Measurements from ENCODE around the gene SH3BP5. TPM values are rescaled to one million over a fixed set of nuclear protein-coding genes. Genes with fewer than 3 reads are reported as not detected.
A peak's percentile ranks its signal among the peaks of the same experiment; 100 is the strongest.
"Not testable (repeated sequence)": the region's sequence is repeated elsewhere in the genome, so short reads cannot be mapped to it uniquely, and the experiment has no call there.

SH3BP5 gene
- total and polyA plus RNA-seq, 3 donors from 2014 or later, result 86.7 to 126 (median 102) TPM

DNA sequence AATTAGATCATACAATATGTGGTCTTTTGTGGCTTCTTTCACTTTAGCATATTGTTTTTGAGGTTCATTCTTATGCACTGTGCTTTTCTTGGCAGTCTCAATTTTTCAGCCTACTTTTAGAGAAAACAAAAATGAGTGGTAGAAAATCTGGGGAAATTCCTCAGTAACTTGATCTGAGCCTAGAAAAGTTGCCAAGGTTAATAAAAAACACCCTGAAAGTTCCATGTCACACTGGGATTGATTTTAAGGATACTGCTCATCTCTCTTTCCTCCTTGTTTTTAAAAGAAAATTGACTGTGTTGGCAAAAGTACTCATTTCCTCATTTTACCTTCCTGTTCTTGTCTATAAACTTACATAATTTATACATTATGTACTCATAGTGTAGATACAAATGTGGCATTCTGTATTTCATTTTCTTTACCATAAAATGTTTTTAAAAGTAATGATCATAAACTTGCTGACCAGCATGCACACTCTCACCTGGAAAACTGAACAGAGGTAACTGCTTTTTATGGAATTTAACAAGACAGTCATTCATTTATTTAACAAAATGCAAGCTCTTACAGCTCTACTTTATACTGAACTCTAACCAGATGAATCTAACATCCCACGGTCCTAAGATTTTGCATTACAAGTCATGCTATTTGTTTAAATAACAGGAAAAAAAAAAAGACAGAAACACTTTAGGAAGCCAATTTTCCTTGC, 28.6 kb upstream of the SH3BP5 start:
- no peaks in the 10 kb centered on the region for H3K27me3 ChIP-seq
- DNase-seq, result no peak
- no peak overlapping the region for H3K4me3 ChIP-seq
- no peaks in the 10 kb centered on the region for H3K9me3 ChIP-seq
- intact Hi-C loops (cut with DNase I; ENCODE audit: low total_unique reads), result no loop called here
- peaks cover 28% of the 10 kb centered on the region for H3K4me1 ChIP-seq
- H3K27ac ChIP-seq, result peak overlapping the region in 1 of 2 donors; percentile 63
- no peaks in the 10 kb centered on the region for H3K36me3 ChIP-seq (ENCODE audit: low read depth, missing control alignments)
- 44 to 48% methylated on average over 1 of the region's 1 CpG for WGBS, 2 donors
- no peak for TF ChIP-seq CTCF (IDR thresholded peaks at IDR 0.05)
- no peak for TF ChIP-seq POLR2A (IDR thresholded peaks at IDR 0.05)

DNA sequence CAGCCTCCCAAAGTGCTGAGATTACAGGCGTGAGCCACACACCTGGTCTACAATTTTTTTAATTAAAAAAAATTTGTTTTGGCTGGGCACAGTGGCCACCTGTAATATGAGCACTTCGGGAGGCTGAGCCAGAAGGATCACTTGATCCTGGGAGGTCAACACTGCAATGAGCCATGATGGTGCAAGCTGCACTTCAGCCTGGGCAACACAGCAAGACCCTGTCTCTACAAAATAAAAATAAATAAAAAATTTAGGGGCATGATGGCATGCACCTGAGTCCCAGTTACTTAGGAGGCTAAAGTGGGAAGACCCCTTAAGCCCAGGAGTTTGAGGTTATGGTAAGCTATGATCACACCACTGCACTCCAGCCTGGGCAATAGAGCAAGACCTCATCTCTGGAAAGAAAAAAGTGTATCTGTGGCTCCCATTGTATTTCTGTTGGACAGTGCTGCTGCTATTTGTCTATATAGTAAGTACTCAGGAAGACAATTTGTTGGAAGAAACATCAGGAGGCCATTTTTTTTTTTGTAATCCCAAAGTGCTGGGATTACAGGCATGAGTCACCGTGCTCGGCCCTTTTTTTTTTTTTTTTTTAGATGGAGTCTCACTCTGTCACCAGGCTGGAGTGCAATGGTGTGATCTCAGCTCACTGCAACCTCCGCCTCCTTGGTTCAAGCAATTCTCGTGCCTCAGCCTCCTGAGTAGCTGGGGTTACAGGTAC, 27.5 kb upstream of the SH3BP5 start:
- no peaks in the 10 kb centered on the region for H3K27me3 ChIP-seq
- 86 to 93% methylated on average over 6 of the region's 6 CpGs for WGBS, 2 donors
- DNase-seq, result no peak

GRCh38 chr3:15356651-15357061, 24.3 kb upstream of the SH3BP5 start:
- WGBS, 2 donors, result 62 to 73% methylated on average over 5 of the region's 5 CpGs
- H3K27me3 ChIP-seq; intact Hi-C loops (cut with DNase I; ENCODE audit: low total_unique reads); H3K27ac ChIP-seq; H3K36me3 ChIP-seq (ENCODE audit: low read depth, missing control alignments); H3K9me3 ChIP-seq; H3K4me3 ChIP-seq; DNase-seq: not testable (repeated sequence)
- H3K4me1 ChIP-seq, result peaks cover 20% of the 10 kb centered on the region

More for the DNA sequence above, 27.5 kb upstream of the SH3BP5 start:
- Histone ChIP-seq H3K4me1 (peaks cover 31% of the 10 kb centered on the region), H3K9me3 (no peaks in the 10 kb centered on the region), H3K27ac (no peak overlapping the region), H3K4me3 (no peak overlapping the region), H3K36me3 (ENCODE audit: low read depth, missing control alignments) (no peaks in the 10 kb centered on the region)
- TF ChIP-seq CTCF (IDR thresholded peaks at IDR 0.05) (no peak), POLR2A (IDR thresholded peaks at IDR 0.05) (no peak)
- intact Hi-C loops (cut with DNase I; ENCODE audit: low total_unique reads), result no loop called here

DNA sequence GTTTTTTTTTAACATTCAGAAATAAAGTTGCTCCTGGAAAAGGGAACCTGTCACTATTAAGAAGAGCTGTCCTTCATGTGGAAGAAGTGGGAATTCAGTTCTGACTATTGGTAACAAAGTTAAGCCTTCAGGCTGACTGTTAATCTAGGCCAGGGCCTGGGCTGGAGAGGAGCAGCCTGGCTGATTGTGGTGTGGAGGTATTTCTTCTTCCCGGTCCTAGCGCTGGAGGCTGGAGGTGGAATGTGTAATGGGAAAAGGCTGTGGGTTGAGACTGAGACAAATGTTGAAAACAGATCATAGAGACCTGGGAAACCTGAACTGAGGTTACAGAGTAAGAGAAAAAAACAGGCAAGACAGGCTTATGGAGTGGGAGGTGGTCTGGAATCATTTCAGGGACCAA, 23.8 kb upstream of the SH3BP5 start:
- Histone ChIP-seq H3K27me3 (no peaks in the 10 kb centered on the region), H3K27ac (no peak overlapping the region), H3K4me3 (no peak overlapping the region), H3K36me3 (ENCODE audit: low read depth, missing control alignments) (no peaks in the 10 kb centered on the region), H3K4me1 (peaks cover 16% of the 10 kb centered on the region), H3K9me3 (no peaks in the 10 kb centered on the region)
- TF ChIP-seq POLR2A (IDR thresholded peaks at IDR 0.05) (no peak), CTCF (IDR thresholded peaks at IDR 0.05) (no peak)
- DNase-seq, result no peak
- intact Hi-C loops (cut with DNase I; ENCODE audit: low total_unique reads), result no loop called here
- WGBS, 2 donors, result 57 to 61% methylated on average over 2 of the region's 2 CpGs

DNA sequence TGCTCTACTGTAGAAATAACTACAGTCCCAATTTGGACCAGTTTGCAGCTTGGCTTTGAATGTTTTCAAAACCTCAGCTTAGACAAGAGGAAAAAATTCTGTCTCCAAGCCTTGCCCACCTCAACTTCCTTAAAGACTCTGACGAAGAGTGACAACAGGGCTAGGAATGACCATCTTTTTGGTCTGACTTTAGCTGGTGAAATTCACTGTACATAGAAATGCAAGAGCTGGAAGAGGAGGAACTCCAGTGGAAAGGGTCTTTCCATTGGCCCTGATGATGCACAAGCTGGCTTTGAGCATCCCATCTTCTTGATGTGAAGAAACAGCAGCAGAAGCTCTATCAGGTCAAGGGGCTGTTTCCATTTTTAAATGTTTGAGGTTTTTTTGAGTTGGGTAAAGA, 22.7 kb upstream of the SH3BP5 start:
- Histone ChIP-seq H3K4me3 (no peak overlapping the region), H3K36me3 (ENCODE audit: low read depth, missing control alignments) (no peaks in the 10 kb centered on the region), H3K27me3 (no peaks in the 10 kb centered on the region), H3K4me1 (peaks cover 9% of the 10 kb centered on the region), H3K9me3 (no peaks in the 10 kb centered on the region), H3K27ac (no peak overlapping the region)
- 76 to 92% methylated on average over 1 of the region's 1 CpG for WGBS, 2 donors
- no peak for DNase-seq
- TF ChIP-seq CTCF (IDR thresholded peaks at IDR 0.05), result no peak
- no peak for TF ChIP-seq POLR2A (IDR thresholded peaks at IDR 0.05)
- intact Hi-C loops (cut with DNase I; ENCODE audit: low total_unique reads), result no loop called here
